T-helper 22 cell (primary cell): ENCODE measurements around the gene IKZF5.
A peak's percentile ranks its signal among the peaks of the same experiment; 100 is the strongest.

Experiments
- DNase-seq: peaks from one replicate; pipeline ENCODE4 v3.0.0-alpha.2; 2020; ENCODE audit warnings: low read depth

IKZF5 gene

GRCh38 chr10:123016228-123016627 lies 7.6 kb upstream of the IKZF5 start:
- DNase-seq: no peak

- DNase-seq: no peak
Measured at GRCh38 chr10:123014772-123015171, 6.2 kb upstream of the IKZF5 start.

GRCh38 chr10:123013456-123014419 lies 5.1 kb upstream of the IKZF5 start:
- DNase-seq: no peak

GRCh38 chr10:123011987-123012386 lies 3.4 kb upstream of the IKZF5 start:
- no peak for DNase-seq

GRCh38 chr10:123009105-123009820 lies 668 bp upstream of the IKZF5 start:
- no peak for DNase-seq

GRCh38 chr10:123007558-123008354 lies 839 bp downstream of the IKZF5 start:
- DNase-seq: peak; percentile 25

GRCh38 chr10:123004298-123004697 lies 4.3 kb downstream of the IKZF5 start:
- DNase-seq: no peak

GRCh38 chr10:123001370-123001769 lies 7.2 kb downstream of the IKZF5 start:
- DNase-seq: no peak

- no peak for DNase-seq
Measured at GRCh38 chr10:123000155-123000554, 8.4 kb downstream of the IKZF5 start.

GRCh38 chr10:122999347-122999746 lies 9.2 kb downstream of the IKZF5 start:
- DNase-seq: no peak

- DNase-seq: no peak
Measured at GRCh38 chr10:122998934-122999333, 9.7 kb downstream of the IKZF5 start.

- no peak for DNase-seq
Measured at GRCh38 chr10:122998360-122998917, 10.2 kb downstream of the IKZF5 start.

- no peak for DNase-seq
Measured at GRCh38 chr10:122997864-122998263, 10.7 kb downstream of the IKZF5 start.

GRCh38 chr10:122995936-122996335 lies 12.7 kb downstream of the IKZF5 start:
- DNase-seq: no peak

- DNase-seq: no peak
Measured at GRCh38 chr10:122993797-122994336, 14.7 kb downstream of the IKZF5 start.

GRCh38 chr10:122992031-122992585 lies 16.5 kb downstream of the IKZF5 start:
- DNase-seq: no peak

GRCh38 chr10:122990278-122990677 lies 18.3 kb downstream of the IKZF5 start:
- DNase-seq: no peak

- no peak for DNase-seq
Measured at GRCh38 chr10:122988501-122988900, 20.1 kb downstream of the IKZF5 start.

GRCh38 chr10:122986335-122986734 lies 22.3 kb downstream of the IKZF5 start:
- no peak for DNase-seq

GRCh38 chr10:122984708-122985107 lies 23.9 kb downstream of the IKZF5 start:
- DNase-seq: no peak

- no peak for DNase-seq
Measured at GRCh38 chr10:122983898-122984297, 24.7 kb downstream of the IKZF5 start.
